Eye (tissue), 1 donor: ENCODE data around the gene ZNF488.
"Not testable (repeated sequence)": the region's sequence is repeated elsewhere in the genome, so short reads cannot be mapped to it uniquely, and the experiment has no call there.

ENCODE experiments used
- DNase-seq: peaks from one replicate; pipeline ENCODE4 v3.0.0-alpha.2; 2015

The ZNF488 gene, protein sequence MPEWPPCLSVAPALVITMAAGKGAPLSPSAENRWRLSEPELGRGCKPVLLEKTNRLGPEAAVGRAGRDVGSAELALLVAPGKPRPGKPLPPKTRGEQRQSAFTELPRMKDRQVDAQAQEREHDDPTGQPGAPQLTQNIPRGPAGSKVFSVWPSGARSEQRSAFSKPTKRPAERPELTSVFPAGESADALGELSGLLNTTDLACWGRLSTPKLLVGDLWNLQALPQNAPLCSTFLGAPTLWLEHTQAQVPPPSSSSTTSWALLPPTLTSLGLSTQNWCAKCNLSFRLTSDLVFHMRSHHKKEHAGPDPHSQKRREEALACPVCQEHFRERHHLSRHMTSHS

DNA sequence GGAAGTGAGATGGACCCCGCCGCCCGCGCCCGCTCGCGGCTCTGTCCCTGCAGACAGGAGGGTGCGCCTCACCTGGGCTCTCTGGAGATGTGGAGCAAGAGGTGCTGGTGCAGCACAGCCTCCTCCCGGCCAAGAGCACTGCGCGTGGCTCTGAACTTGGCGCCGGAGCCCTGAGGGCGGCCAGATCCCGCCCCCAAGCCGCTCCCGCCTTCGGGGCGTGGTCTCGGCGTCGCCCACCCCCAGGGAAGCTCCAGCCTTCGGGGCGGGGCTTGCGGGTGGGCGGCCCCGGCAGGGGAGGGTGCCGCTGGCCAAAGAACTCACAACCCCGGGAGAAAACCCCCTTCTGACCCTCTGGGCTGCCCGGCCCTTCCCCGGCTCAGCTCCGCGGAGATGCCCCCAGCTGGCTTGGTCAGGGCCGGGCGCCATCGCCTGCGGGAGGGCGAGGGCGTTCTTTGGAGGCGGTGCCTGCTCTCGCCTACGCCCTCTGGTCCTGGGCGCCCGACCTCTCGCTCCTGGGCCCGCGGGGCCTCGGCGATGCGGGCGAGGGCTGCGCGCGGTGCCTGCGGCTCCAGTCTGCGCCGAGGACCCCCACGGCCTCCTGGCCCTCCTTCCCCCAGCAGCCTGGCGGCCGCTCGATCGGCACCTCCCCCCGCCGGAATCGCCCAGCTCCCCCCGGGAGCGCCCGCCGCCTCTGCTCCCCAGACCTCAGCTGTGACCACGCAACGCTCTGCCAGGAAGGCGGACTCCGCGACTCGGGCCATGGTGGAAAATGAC lies at the start of gene ZNF488:
TSS of gene ZNF488 (minus strand) at position 146 of the 774 bp plus-strand sequence. CDS start 15,464 bp downstream, outside the sequence.
- peak; percentile 95 for DNase-seq

GRCh38 chr10:47425813-47426419 lies 41.8 kb upstream of the ZNF488 start:
- no peak for DNase-seq

DNA sequence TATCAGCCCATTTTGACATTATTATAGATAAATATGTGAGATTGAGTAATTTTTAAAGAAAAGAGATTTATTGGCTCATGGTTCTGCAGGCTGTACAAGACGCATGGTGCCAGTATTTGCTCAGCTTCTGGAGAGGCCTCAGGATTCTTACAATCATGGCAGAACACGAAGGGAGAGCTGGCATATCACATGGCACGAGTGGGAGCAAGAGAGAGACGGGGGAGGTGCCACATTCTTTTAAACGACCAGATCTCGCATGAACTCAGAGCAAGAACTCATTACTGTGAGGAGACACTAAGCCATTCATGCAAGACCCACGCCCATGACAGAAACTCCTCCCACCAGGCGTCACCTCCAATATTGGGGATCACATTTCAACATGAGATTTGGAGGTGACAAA lies 40.1 kb upstream of the ZNF488 start:
- DNase-seq, result no peak

DNA sequence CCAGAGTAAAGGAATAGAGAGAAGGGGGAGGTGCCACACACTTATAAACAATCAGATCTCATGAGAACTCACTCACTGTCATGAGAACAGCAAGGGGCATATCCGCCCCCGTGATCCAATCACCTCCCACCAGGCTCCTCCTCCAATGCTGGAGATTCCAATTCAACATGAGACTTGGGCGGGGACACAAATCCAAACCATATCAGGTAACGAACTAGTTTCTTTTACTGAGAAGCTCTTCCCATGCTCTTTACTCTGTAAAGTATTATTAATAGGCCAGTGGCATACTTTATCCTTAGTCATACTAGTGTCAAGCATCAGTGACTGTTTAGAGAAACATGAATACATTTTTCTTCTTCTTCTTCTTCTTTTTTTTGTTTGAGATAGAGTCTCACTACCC lies 39.4 kb upstream of the ZNF488 start:
- DNase-seq, result no peak

DNA sequence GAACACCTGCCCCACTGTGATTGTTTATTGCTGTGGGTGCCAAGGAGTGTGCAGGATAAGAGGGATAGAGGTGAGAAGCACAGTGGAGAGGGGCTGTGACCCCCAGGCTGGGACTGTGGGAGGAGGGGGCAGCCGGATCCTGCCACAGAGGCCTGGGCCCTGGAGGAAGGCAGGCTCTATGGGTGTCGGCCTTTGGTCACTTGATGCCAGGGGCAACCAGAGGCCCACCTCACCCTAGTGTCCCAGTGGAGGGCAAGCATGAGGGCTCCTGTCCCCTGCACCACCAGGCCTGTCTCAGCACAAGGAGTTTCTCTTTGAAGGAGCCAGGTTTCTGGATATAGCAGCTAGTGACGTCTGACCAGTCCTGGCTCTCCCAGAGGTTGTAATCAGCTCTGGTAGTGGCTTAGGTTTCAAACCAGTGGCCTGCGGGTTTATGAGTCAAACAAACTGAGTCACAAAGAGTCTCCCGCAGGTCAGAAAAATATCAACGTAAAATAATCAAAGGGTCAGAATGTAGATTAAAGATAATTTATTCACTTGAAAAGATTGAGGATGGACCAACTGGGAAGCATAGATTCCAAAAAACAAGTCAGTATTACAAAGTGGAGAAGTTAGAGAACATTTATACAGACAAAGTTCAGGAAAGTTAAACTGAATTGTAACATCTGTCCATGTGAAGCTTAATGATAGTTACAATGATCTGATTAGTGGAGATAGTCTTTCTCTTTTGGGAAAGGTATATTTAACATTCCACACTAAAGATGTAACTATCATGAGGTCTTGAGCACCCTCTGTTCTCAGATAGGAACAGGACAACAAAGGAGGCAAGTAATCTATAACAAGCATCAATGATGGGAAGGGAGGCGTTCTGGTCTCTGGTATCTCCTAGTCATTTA lies 37.2 kb upstream of the ZNF488 start:
- DNase-seq, result no peak

GRCh38 chr10:47420305-47421056 lies 36.4 kb upstream of the ZNF488 start:
- DNase-seq, result no peak

DNA sequence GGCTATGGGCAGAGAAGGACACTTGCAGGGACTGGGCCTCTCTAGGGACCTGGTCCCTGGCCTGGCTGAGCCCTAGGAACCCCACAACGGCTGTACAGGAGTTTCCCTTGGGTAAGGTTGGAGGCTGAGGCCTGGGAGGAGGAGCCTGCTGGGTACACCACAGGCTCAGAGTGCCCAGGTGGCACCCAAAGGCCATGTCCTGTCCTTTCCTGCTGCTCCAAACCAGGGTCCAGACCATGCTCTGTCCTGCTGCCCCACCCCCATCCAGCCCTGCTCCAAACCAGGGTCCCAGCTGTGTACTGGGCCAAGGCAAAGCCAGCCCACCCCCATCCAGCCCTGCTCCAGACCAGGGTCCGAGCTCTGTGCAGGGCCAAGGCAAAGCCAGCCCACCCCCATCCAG lies 35.3 kb upstream of the ZNF488 start:
- no peak for DNase-seq

DNA sequence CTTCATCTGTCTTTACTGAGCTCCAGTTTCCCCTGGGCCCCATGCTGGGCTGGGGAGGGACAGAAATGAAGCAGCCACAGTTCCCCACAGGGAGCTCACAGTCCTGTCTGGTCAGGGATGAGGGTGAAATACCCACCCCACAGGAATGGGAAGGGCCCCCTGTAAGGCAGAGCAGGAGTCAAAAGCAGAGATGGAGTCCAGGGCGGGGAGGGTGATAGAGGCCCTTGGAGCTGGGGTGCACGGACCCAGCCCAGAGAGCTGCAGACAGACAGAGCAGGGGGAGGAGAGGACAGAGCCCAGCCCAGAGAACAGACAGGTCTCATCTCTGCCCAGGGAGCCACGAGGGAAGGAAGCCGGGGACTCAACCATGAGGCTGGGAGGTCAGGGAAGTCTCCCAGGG lies 34.9 kb upstream of the ZNF488 start:
- no peak for DNase-seq

DNA sequence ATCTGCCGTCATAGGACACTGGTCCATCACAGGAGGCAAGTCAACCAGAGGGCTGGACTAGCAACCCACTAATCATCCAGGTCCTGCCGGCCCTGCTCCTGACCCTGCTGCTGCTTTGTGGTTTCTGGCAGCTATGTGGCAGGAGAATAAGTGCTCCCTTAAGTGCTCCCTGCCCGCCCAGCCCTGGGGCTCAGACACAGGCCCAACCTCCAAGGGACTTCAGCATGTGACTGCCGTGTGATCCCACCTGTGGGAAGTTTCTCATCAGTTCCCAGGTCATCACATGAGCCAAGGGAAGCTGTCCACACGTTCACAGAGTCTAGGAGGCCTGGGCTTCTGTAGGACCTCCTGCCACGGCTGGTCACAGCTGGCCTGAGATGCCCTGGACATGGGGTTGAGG lies 34.2 kb upstream of the ZNF488 start:
- no peak for DNase-seq

- DNase-seq, result not testable (repeated sequence)
Observed at GRCh38 chr10:47416305-47417218, 32.5 kb upstream of the ZNF488 start.

- no peak for DNase-seq
Observed at GRCh38 chr10:47415520-47416304, 31.6 kb upstream of the ZNF488 start.

GRCh38 chr10:47414752-47415519 lies 30.8 kb upstream of the ZNF488 start:
- DNase-seq, result no peak

GRCh38 chr10:47414227-47414592 lies 30.1 kb upstream of the ZNF488 start:
- no peak for DNase-seq

DNA sequence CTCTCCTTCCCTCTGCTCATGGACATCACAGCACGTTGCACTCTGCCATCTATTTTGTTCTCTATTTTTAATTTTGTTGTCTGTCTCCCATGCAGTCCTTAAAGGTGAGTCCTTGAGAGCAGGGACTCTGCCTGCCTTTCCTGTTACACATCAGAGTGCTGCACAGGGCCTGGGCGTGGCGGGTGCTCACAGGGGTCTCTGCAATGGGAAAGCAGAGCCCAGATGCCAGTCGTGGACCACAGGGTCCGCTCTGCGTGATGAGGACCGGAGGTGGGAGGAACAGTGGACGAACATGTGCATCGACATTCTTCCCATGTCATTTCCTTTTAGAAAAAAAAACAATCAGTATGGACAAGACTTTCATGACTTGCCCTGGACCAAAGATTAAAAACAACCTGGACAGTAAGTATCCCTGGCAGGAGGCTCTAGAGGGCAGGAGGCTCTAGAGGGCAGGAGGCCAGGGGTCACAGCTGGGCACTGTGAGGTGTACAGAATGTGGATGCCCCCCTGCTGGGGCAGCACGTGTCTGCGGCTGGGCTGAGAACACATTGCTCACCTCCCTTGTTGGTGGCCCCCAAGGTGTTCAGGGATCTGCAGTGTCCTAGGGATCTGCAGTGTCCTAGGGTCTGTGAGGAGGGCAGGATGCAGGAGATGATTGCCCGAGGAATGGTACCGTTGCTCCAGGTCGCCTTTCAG lies 29.6 kb upstream of the ZNF488 start:
- no peak for DNase-seq

DNA sequence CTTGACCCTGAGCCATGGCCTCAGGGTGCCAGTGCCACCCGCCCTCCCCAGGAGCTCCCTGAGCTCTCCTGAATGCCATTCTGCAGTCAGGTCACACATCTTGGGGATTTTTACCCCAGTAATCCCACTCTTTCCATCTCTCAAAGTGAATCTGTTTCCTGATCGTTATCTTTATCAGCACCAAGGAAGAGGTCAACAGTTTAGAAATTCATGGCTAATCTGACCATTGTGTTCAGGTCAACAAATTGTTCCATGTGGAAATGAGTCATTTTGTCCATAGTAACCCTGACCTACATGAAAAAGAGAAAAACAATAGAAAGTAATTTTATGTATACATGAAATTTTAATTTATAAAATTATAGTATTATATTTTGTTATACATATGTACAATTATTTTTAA lies 28.8 kb upstream of the ZNF488 start:
- no peak for DNase-seq

DNA sequence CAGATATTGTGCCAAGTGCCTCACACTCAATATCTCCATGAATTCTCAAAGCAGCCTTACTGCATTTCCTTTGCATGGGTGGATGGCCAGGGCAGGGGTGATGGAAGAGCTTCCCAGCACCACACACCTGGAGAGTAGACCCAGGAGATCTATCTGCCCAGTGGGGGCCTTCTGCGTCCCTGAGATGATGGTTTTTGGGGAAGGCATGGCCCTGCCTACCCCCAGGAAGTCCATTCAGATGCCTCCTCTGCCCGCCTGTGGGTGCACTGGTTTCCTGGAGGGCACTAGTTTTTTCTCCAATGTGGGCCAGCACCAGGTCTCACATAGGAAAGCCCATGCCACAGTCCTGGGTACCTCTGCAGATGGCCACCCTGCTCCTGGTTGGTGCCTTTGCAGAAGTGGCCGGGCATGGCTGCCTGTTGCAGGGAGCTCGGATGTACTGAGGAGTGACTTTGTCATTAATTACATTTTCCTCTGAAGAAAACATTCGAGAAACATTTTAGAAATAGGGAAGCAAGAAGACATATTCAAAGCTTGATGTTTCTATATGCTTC lies 28.2 kb upstream of the ZNF488 start:
- no peak for DNase-seq

DNA sequence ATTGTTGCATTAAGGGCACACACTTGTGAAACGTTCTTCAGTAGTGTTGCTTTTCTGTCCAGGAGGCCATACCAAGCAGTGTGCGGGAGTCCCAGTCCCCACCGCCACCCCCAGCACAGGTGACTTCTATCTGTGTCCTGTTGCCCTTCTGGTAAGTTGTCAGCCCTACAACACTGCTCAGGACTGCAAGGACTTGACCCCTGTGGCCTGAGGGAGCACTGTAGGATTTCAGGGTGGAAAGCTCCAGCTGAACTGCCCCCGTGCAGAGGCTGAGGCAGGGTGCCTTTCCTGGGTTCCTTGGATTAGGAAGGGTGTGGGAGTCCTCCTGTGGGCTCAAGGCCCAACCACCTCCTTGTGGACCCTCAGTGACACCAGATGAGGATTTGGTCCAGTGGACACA lies 26.8 kb upstream of the ZNF488 start:
- DNase-seq, result no peak

DNA sequence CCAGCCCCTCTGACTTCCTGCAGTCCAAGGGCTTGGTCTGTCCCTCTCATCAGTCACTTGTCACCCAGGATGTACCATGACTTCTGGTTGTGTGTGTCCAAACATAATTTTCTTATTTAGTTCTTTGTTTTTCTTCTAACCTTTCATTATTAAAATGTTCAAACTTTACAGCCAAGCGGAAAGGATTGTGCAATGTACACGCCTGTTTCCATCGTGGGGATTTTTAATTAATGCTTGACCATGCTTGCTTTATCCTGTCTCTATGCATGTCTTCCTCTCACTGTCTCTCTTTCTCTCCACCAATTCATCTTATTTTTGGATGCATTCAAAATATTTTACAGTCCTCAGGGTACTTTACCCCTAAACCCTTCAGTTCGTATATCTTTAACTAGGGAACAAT lies 26.2 kb upstream of the ZNF488 start:
- no peak for DNase-seq
